Superior temporal gyrus (tissue), 1 donor: ENCODE results near the gene VWA3A.
"Not testable (repeated sequence)": the region's sequence is repeated elsewhere in the genome, so short reads cannot be mapped to it uniquely, and the experiment has no call there.

Experiments used
- DNase-seq: peaks from one replicate; pipeline ENCODE4 v3.0.0-alpha.2; 2016; ENCODE audit errors: extremely low spot score

Gene VWA3A

GRCh38 chr16:22092143-22092933 is at the start of gene VWA3A:
Gene VWA3A, plus strand, starts transcription at chr16:22092541. Its CDS starts 97 bp downstream, at chr16:22092638.
- no peak for DNase-seq

- not testable (repeated sequence) for DNase-seq
These were observed 48.5 kb upstream of the VWA3A start for GRCh38 chr16:22043882-22044281.

GRCh38 chr16:22045888-22046287 is 46.5 kb upstream of the VWA3A start:
- not testable (repeated sequence) for DNase-seq

GRCh38 chr16:22050963-22051362 is 41.4 kb upstream of the VWA3A start:
- DNase-seq = no peak

GRCh38 chr16:22052980-22053379 is 39.4 kb upstream of the VWA3A start:
- DNase-seq = no peak

GRCh38 chr16:22053921-22054341 is 38.4 kb upstream of the VWA3A start:
- no peak for DNase-seq

GRCh38 chr16:22054847-22055590 is 37.3 kb upstream of the VWA3A start:
- no peak for DNase-seq

GRCh38 chr16:22055881-22056280 is 36.5 kb upstream of the VWA3A start:
- no peak for DNase-seq

GRCh38 chr16:22063888-22064467 is 28.4 kb upstream of the VWA3A start:
- DNase-seq = no peak

- no peak for DNase-seq
These were observed 27.1 kb upstream of the VWA3A start for GRCh38 chr16:22065252-22065651.

GRCh38 chr16:22070361-22071330 is 21.7 kb upstream of the VWA3A start:
- DNase-seq = no peak

- DNase-seq = no peak
These were observed 20.9 kb upstream of the VWA3A start for GRCh38 chr16:22071331-22071910.

GRCh38 chr16:22073350-22073749 is 19.0 kb upstream of the VWA3A start:
- DNase-seq = no peak

- no peak for DNase-seq
These were observed 17.1 kb upstream of the VWA3A start for GRCh38 chr16:22075043-22075757.

GRCh38 chr16:22075776-22076175 is 16.6 kb upstream of the VWA3A start:
- no peak for DNase-seq

- DNase-seq = peak; percentile 73
These were observed 14.5 kb upstream of the VWA3A start for GRCh38 chr16:22077700-22078313.

GRCh38 chr16:22078656-22079055 is 13.7 kb upstream of the VWA3A start:
- no peak for DNase-seq

- DNase-seq = no peak
These were observed 11.3 kb upstream of the VWA3A start for GRCh38 chr16:22081050-22081449.

GRCh38 chr16:22086440-22086839 is 5.9 kb upstream of the VWA3A start:
- DNase-seq = no peak

- DNase-seq = no peak
These were observed 3.7 kb upstream of the VWA3A start for GRCh38 chr16:22088642-22089041.
